Neural progenitor cell (in vitro differentiated cells): ENCODE measurements around the gene CAPS2. TPM values are rescaled to one million over a fixed set of nuclear protein-coding genes. Genes with fewer than 3 reads are reported as not detected.

Experiments
- DNase-seq: peaks from one replicate; pipeline ENCODE4 v3.0.0-alpha.2; 2016; ENCODE audit warnings: low spot score
- H2AFZ ChIP-seq: fragments of 200-600 bp; sonication (generic); replicated peaks from 2 replicates; pipeline ENCODE4 v1.6.1; 2016; ENCODE audit warnings: antibody characterized with exemption
- H3F3A ChIP-seq: fragments of 200-600 bp; sonication (generic); 2 replicates; pipeline ENCODE4 v1.6.1; 2016; ENCODE audit warnings: antibody characterized with exemption, low read depth
- H3K27ac ChIP-seq: fragments of 200-600 bp; sonication (generic); 2 replicates; pipeline ENCODE4 v1.5.1; 2016; ENCODE audit warnings: mild to moderate bottlenecking
- H3K27me3 ChIP-seq: fragments of 200-600 bp; sonication (generic); 2 replicates; pipeline ENCODE4 v1.6.1; 2016; ENCODE audit warnings: mild to moderate bottlenecking, moderate library complexity
- H3K36me3 ChIP-seq: fragments of 200-600 bp; sonication (generic); 2 replicates; pipeline ENCODE4 v1.5.1; 2016
- H3K4me1 ChIP-seq: fragments of 200-600 bp; sonication (generic); 2 replicates; pipeline ENCODE4 v1.6.1; 2016; ENCODE audit warnings: mixed run types
- H3K4me2 ChIP-seq: fragments of 200-600 bp; sonication (generic); 2 replicates; pipeline ENCODE4 v1.6.1; 2016
- H3K4me3 ChIP-seq: fragments of 200-600 bp; sonication (generic); 2 replicates; pipeline ENCODE4 v1.5.1; 2016
- H3K79me2 ChIP-seq: fragments of 200-600 bp; sonication (generic); 2 replicates; pipeline ENCODE4 v1.6.1; 2016; ENCODE audit warnings: low read depth
- H3K9ac ChIP-seq: fragments of 200-600 bp; sonication (generic); 2 replicates; pipeline ENCODE4 v1.6.1; 2016
- H3K9me3 ChIP-seq: fragments of 200-600 bp; sonication (generic); 2 replicates; pipeline ENCODE4 v1.5.1; 2016; ENCODE audit warnings: low read depth
- H4K20me1 ChIP-seq: fragments of 200-600 bp; sonication (generic); 2 replicates; pipeline ENCODE4 v1.6.1; 2016; ENCODE audit warnings: low read depth
- H3K27ac Mint-ChIP-seq: 3 replicates; pipeline ENCODE4 v1.8.0; 2021; ENCODE audit warnings: mixed read lengths
- H3K27me3 Mint-ChIP-seq: 2 replicates; pipeline ENCODE4 v1.8.0; 2022; ENCODE audit warnings: low read depth, mild to moderate bottlenecking, inconsistent platforms, moderate library complexity, mixed read lengths; ENCODE audit not compliant: insufficient read depth
- H3K36me3 Mint-ChIP-seq: 3 replicates; pipeline ENCODE4 v1.8.0; 2021; ENCODE audit warnings: mixed read lengths
- H3K4me1 Mint-ChIP-seq: 3 replicates; pipeline ENCODE4 v1.8.0; 2021; ENCODE audit warnings: mixed read lengths
- H3K4me3 Mint-ChIP-seq: 3 replicates; pipeline ENCODE4 v1.8.0; 2021; ENCODE audit warnings: mild to moderate bottlenecking, moderate library complexity, mixed read lengths
- H3K9me3 Mint-ChIP-seq: 3 replicates; pipeline ENCODE4 v1.8.0; 2020; ENCODE audit warnings: mixed read lengths
- EZH2 ChIP-seq: fragments of 200-600 bp; sonication (generic); IDR thresholded peaks from 2 replicates; pipeline ENCODE4 v1.6.1; 2017; ENCODE audit warnings: antibody characterized with exemption, mild to moderate bottlenecking, moderate library complexity
- EZH2phosphoT487 ChIP-seq: fragments of 200-600 bp; sonication (generic); IDR thresholded peaks from 2 replicates; pipeline ENCODE4 v1.6.1; 2017; ENCODE audit warnings: antibody characterized with exemption
- total RNA-seq: library from RNA; depleted of rRNA; stranded (reverse); fragments of >200 nt; gene quantifications from 2 replicates; pipeline ENCODE4 v1.2.3, GENCODE V29; 2015; ENCODE audit warnings: low replicate concordance
- TF ChIP-seq, protein P1 (sequence below): fragments of 200-600 bp; sonication (generic); IDR thresholded peaks from 2 replicates; pipeline ENCODE4 v1.5.1; 2017; ENCODE audit warnings: antibody characterized with exemption, mild to moderate bottlenecking

The CAPS2 gene
- total RNA-seq, 1 donor from 2014 or later, result 20.1 TPM

DNA sequence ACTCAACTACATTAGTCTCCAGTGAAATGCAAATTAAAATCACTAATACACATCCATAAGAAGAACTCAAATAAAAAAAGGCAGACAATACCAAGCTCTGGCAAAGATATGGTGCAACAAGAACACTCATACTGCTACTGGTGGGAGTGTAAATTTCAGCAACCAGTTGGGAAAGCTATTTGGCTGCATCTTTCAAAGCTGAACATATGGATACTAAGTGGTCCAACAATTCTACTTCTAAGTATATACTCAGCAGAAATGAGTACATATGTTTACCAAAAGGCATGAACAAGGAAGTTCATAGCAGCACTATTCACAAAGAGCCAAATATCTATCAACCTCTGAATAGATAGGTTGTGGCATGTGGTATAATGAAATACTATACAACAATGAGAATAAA lies 27.3 kb downstream of the CAPS2 start:
- H2AFZ ChIP-seq, result no peak overlapping the region
- no peaks in the 10 kb centered on the region for H3K9me3 Mint-ChIP-seq
- no peaks in the 10 kb centered on the region for H3K79me2 ChIP-seq
- no peak overlapping the region for H3K27ac Mint-ChIP-seq
- no peak overlapping the region for H3K27ac ChIP-seq
- H4K20me1 ChIP-seq, result no peaks in the 10 kb centered on the region
- no peak overlapping the region for H3K4me3 ChIP-seq
- H3K4me1 Mint-ChIP-seq, result no peaks in the 10 kb centered on the region
- no peaks in the 10 kb centered on the region for H3K4me1 ChIP-seq
- H3F3A ChIP-seq, result no peaks in the 10 kb centered on the region
- no peaks in the 10 kb centered on the region for H3K27me3 ChIP-seq
- H3K9ac ChIP-seq, result no peak overlapping the region
- no peak for DNase-seq
- no peak for TF ChIP-seq EZH2
- TF ChIP-seq, protein P1, sequence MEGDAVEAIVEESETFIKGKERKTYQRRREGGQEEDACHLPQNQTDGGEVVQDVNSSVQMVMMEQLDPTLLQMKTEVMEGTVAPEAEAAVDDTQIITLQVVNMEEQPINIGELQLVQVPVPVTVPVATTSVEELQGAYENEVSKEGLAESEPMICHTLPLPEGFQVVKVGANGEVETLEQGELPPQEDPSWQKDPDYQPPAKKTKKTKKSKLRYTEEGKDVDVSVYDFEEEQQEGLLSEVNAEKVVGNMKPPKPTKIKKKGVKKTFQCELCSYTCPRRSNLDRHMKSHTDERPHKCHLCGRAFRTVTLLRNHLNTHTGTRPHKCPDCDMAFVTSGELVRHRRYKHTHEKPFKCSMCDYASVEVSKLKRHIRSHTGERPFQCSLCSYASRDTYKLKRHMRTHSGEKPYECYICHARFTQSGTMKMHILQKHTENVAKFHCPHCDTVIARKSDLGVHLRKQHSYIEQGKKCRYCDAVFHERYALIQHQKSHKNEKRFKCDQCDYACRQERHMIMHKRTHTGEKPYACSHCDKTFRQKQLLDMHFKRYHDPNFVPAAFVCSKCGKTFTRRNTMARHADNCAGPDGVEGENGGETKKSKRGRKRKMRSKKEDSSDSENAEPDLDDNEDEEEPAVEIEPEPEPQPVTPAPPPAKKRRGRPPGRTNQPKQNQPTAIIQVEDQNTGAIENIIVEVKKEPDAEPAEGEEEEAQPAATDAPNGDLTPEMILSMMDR, result no peak
- TF ChIP-seq EZH2phosphoT487, result no peak
- H3K27me3 Mint-ChIP-seq, result no peaks in the 10 kb centered on the region
- H3K36me3 ChIP-seq, result no peaks in the 10 kb centered on the region
- no peak overlapping the region for H3K4me3 Mint-ChIP-seq
- no peak overlapping the region for H3K4me2 ChIP-seq
- H3K9me3 ChIP-seq, result no peaks in the 10 kb centered on the region
- no peaks in the 10 kb centered on the region for H3K36me3 Mint-ChIP-seq

DNA sequence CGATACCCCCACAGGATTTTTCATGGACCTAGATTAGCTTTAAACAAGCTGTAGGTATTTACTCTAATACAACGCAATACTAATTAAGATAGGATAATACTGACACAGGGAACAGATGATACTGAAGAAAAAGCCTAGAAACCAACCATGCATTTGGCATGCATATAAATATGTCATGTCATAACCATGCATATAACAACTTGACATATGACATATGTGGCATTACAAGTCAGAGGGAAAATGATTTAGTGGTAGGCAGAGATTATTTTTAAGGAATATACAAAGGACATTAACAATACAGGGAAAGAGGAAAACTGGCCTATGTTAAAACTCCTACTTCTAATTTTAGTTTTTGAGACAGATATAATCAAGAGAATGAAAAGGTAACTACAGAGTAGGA lies 27.9 kb downstream of the CAPS2 start:
- Mint-ChIP-seq H3K27ac (no peak overlapping the region), H3K4me3 (no peak overlapping the region), H3K9me3 (no peaks in the 10 kb centered on the region), H3K36me3 (no peaks in the 10 kb centered on the region), H3K27me3 (no peaks in the 10 kb centered on the region), H3K4me1 (no peaks in the 10 kb centered on the region)
- H2AFZ ChIP-seq, result no peak overlapping the region
- H3K4me2 ChIP-seq, result no peak overlapping the region
- H3K79me2 ChIP-seq, result no peaks in the 10 kb centered on the region
- H3K9me3 ChIP-seq, result no peaks in the 10 kb centered on the region
- no peak overlapping the region for H3K27ac ChIP-seq
- H3K4me3 ChIP-seq, result no peak overlapping the region
- no peak for TF ChIP-seq EZH2
- TF ChIP-seq EZH2phosphoT487, result no peak
- TF ChIP-seq, protein P1, result no peak
- H4K20me1 ChIP-seq, result no peaks in the 10 kb centered on the region
- no peaks in the 10 kb centered on the region for H3K36me3 ChIP-seq
- DNase-seq, result no peak
- no peaks in the 10 kb centered on the region for H3F3A ChIP-seq
- H3K27me3 ChIP-seq, result no peaks in the 10 kb centered on the region
- no peak overlapping the region for H3K9ac ChIP-seq
- no peaks in the 10 kb centered on the region for H3K4me1 ChIP-seq

DNA sequence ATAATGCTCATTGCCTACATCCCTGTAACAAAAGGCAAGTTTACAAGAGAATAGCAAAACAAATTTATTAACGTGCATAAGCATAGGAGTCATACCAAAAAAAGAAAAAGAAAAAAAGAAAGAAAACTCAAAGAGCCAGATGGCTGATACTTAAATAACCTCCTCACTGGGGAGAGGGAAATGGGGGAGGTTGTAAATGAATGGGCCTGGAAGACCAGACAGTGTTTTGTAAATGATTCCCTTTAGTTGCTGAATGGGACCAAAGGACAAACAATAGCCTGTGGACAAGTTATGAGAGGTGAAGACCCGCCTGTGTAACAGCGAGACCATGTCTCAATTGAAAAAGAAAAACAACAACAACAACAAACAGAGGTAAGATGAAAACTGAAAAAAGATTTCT lies 35.3 kb downstream of the CAPS2 start:
- H3K4me2 ChIP-seq, result no peak overlapping the region
- no peaks in the 10 kb centered on the region for H3K9me3 ChIP-seq
- H3K27ac ChIP-seq, result no peak overlapping the region
- no peaks in the 10 kb centered on the region for H3K36me3 Mint-ChIP-seq
- no peaks in the 10 kb centered on the region for H3K79me2 ChIP-seq
- no peaks in the 10 kb centered on the region for H3F3A ChIP-seq
- H3K4me3 ChIP-seq, result no peak overlapping the region
- H3K4me3 Mint-ChIP-seq, result no peak overlapping the region
- no peaks in the 10 kb centered on the region for H3K4me1 Mint-ChIP-seq
- no peaks in the 10 kb centered on the region for H3K4me1 ChIP-seq
- TF ChIP-seq, protein P1, result no peak
- no peak for TF ChIP-seq EZH2
- TF ChIP-seq EZH2phosphoT487, result no peak
- no peak overlapping the region for H2AFZ ChIP-seq
- no peak overlapping the region for H3K27ac Mint-ChIP-seq
- H4K20me1 ChIP-seq, result no peaks in the 10 kb centered on the region
- H3K27me3 Mint-ChIP-seq, result no peaks in the 10 kb centered on the region
- no peaks in the 10 kb centered on the region for H3K9me3 Mint-ChIP-seq
- H3K36me3 ChIP-seq, result no peaks in the 10 kb centered on the region
- no peaks in the 10 kb centered on the region for H3K27me3 ChIP-seq
- no peak for DNase-seq
- no peak overlapping the region for H3K9ac ChIP-seq
